ENCODE measurements around the gene KDM4D. TPM values are rescaled to one million over a fixed set of nuclear protein-coding genes. Genes with fewer than 3 reads are reported as not detected.

KDM4D gene
- total and polyA plus RNA-seq, 2 of the 8 experiments (the other 6 are each of a cell fraction or from before 2014, with no cell fraction given) = 1.5 to 4.5 TPM

- TF ChIP-seq KDM1A (IDR thresholded peaks at IDR 0.05; ENCODE audit: borderline replicate concordance, low read length) = no peak
Observed at GRCh38 chr11:95011376-95011775, 37.9 kb downstream of the KDM4D start (continued).

Data from H1 (cell line).